CD4-positive, alpha-beta T cell treated with Interleukin-15 for 4 hours (primary cell): ENCODE data around the gene RPS27.

ENCODE experiments used
- DNase-seq: peaks from one replicate; pipeline ENCODE4 v3.0.0-alpha.2; 2020; ENCODE audit warnings: low spot score

RPS27 gene

DNA sequence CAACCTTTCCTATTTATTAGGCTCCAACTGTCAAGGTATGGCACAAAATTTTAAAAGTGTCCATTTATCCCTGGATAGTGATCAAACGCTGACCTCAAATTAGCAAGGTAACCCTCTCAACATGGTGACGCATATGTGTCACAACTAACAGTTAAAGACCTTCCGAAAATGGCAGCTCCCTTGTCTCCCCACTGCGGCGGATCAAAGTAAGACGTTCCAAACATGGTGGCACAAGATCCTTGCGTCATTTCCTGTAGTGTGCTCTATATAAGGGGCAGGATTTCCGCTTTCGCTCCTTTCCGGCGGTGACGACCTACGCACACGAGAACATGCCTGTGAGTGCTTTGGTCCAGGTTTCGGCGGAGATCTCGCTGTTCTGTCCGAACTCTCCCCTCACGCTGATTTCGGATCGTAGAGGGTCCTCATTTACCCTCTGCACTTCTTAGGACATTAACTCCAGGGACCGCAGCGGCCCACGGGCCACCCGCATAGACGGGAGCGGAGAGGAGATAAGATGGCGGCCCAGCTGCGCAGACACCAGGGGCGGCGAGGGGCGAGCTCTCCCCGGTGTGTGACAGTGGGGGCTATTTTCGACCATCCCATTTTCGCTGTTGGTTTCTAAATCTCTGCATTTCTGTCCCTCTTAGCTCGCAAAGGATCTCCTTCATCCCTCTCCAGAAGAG is at the start of gene RPS27:
Gene RPS27 (plus strand): TSS at position 295 of the 683 bp plus-strand sequence. CDS start 35 bp downstream, at position 330.
- DNase-seq = peak; percentile 96

DNA sequence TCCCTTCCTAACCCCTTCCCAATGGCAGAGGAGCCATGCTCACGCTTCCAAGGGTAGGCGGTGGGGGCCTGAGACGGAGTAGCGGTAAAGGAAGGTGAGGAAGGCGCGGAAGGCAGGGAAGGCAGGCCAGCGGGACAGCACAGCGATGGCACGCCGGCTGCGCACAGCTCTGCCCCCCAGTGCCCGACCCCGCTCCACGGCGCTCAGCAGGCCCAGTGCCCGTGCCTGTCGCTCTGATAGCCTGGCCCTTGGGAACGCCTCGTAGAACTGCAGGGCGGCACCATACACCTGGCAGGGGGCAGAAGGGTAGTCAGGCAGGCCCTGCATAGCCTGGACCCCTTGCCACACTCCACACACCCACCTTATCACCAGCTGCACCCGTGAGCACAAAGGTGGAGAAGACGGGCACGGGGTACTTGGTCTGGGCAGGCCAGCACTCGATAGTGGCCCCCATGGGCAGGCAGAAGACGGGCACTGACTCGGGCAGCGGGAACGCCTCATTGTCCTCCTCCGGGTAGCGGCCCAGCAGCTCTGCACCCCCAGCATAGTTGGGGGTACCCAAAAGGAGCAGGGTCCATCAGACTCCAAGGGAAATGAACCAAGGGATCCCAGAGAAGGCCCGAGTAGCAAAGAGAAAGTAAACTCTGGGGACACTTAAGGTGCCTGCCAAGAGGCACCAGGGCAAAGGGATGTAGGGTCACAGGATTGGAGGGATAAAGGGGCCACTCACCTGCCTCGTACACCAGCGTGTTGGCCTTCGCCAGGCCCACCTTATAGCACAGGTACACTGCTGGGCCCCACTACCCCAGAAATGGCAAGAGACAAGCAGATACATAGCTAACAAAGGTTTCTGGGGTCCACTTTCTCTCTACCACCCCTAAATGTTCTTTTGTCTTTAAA is 48.5 kb upstream of the RPS27 start:
- DNase-seq = no peak

DNA sequence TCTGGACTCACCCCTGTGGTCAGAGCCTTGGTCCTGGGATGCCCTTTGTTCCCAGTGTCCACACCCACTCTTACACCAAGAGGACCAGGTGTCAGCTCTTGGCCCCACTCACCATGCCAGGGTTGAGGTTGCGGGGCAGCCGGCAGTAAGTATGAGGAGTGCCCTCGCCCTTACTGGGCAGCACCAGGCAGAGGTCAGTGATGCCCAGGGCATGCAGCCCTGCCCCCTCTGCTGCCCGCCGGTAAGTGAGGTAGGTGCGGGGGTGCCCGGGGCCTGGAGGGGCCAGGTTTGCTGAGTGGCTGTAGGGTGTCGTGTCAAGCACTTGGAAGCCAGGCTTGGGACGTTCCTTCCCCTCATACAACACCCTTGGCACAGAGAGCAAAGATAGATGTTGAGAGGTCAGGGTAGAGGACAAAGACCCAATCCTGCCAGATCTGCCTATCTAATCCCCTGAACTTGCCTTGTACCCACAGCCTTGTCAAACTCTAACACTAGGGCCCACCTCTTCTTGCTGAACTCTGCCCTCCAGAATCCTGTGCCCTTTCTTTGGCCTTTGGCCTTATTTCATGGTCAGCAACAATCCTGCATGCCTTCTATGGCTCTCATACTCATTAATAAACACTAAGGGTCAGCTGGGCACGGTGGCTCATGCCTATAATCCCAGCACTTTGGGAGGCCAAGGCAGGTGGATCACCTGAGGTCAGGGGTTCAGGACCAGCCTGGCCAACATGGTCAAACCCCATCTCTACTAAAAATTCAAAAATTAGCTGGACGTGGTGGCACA is 47.6 kb upstream of the RPS27 start:
- no peak for DNase-seq

DNA sequence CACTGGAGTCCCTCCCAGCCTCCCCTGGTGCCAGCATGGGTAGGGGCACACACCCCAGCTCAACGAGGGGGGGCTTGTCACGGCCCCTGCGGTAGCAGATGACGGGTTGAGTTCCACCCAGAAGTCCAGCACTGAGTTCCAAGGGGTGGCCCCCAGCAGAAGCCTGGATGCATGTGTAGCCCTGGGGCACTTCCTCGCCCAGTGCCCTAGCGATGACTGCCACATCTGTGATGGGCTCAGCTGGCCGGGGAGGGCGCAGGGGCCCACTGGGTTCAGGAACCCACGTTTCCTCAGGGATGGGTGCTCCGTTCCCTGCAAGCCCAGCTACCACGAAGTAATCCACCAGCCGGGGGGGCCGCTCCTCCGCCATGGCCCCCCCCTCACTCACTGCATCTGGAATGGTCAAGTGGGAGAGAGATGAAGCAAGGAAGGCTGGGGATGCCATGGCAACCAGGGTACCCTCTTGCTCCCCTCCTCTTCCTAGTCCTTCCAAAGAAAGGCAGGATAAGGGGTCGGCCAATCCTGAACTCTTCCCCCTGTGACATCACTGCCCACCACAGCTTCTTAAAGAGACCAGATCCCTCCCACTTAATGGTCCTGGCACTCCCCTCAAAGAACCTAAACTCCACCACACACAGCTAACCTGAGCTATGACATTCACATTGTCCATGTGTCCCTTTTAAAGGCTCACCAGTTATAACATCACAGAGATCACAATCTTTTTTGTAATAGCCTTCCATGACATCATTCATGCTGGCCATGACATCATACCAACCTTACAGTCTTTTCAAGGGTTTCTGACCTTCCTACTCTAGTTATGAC is 46.3 kb upstream of the RPS27 start:
- no peak for DNase-seq

DNA sequence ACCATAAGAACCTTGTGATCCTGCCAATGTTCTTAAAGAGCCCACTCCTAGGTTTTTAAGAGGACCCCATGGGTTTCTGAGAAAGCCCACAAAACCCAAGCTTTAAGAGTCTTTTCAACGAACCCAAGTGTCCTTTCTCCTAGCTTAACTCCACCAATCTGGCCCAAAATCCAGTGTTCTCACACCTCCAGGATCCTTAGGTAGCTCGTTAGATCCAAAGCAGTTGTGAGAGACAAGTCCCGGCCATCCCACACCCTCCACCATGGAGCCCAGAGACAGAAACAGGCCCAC is 45.8 kb upstream of the RPS27 start:
- no peak for DNase-seq

DNA sequence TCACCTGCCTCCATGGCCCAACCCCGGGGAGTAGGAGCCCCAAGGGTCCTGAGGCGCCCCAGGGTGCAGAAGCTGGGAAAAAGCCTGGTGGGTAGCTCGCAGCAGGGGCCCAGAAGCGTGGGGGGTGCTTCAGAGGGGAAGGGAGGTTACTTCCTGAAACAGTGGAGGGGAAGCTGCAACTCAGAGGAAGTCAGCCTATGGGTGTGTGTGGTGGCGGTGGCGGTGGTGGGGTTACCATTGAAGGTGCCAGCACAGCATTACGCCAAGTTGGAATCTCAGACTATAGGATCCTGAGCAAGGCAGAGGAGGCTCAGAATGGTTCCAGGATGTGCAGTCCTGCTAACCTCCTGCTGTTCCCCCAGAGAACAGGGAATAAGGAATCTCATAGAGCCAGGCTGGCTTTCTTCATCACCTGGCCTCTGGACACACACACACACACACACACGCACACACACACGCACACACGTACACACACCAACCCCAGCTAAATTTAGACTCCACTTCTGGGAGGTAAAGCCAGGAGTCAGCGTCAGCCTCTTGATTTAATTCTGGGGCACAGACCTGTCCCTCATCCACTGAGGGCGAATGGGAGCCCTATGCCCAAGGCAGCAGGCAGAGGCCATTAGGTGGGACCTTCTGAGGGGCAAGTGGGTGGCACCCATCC is 45.3 kb upstream of the RPS27 start:
- DNase-seq = peak; percentile 81

DNA sequence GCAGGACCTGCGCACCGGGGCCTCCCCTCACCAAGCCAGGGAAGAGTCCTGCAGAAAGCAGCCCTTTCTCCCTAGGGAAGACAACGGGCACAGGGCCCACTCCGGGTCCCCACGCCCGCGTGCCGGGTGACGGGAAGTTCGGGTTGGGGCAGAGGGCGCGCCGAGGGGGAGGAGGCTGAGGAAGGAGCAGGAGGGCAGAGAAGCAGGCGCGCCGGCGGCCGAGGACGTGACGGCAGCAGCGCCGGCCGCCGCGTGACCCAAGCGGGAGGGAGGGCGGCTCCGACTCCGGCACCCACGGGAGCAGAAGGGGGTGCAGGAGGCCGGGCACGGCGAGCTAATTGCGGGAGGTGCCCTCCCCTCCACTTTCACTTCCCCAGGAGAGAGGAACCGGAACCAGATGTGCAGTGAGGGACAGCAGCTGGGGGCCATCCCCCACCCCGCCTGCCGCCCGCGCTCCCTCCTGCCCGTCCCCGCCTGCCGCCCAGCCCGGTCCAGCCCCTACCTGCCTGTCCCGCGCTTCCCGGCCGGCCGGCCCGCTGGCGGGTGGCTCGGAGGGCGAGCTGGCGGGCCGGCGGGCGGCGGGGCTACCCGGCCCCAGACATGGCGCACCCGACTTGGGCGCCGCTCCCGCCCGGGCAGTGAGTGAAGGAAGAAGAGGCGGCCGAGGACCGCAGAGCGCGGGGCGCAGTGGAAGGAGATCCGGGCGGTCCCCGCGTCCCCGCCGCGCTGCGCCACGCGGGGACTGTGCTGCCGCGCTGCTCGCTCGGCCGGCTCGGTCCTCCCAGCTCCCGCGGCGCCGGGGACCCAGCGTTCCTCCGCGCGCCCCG is 44.6 kb upstream of the RPS27 start:
- peak; percentile 69 for DNase-seq

DNA sequence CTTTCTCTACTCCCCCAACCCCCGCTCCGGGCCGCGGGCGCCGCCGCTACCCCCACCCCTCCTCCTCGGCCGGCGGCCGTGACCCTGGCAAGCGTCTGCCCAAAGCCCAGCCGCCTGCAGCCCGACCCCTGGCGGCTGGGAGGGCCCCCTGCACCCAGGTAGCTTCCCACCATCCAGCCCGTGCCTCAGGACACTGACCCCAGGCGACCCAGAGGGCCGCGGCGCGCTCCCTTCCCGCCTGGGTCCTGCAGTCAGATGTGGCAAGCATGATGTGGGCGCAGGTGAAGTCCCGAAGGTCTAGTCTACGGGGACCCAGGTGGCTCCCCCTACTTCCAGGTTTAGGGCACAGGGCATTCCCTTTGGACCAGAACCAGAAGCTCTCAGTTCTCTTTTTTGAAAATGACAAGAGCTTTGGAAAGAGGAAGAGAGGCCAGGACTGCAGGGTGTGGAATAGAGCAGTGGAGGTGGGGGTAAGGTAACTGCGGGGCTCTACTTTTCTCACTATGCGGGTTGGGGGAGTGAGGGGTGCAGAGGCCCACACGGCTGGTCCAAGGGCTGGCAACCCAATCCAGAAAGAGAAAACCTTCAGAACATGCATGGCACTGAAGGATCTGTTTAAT is 43.8 kb upstream of the RPS27 start, which contains the start of gene DENND4B:
Gene DENND4B (minus strand): TSS at position 97 of the 620 bp plus-strand sequence. CDS start 2,344 bp downstream, outside the sequence.
- peak; percentile 74 for DNase-seq

DNA sequence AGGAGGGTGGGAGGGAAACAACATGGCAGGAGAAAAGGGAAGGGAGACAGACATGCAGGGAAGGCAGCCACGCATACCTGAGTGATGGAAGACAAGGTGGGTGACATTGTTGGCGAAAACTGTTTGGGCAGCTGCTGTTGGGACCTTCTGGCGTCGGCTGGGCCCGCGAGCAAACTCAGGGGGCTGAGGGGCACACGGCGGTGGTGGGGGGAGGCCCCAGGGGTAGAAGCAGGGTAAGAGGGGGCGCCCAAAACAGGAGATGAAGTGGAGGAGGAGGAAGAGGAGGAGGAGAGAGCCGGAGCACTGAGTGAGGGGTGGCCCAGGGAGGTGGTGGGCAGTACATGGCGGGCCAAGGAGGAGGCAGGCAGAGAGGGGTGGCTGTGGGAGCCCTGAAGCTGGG is 39.4 kb upstream of the RPS27 start:
- DNase-seq = no peak

DNA sequence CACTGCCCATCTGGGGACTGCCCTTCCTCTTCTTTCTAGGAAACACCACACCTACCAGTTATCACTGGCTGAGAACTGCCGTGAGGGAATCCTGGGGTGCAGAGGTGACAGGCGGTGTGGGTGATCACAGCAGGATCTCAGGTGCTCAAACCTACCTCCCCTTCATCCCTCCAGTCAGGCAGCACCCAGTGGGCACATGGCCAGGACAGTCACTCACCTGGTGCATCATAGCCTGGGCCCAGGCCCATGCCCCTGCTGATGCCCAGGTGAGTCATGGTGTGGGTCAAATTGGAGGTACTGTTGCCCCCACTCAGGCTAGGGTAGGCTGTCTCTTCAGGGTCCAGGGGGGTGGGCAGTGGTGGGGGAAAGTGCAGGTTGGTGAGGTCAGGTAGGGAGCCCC is 38.8 kb upstream of the RPS27 start:
- no peak for DNase-seq

DNA sequence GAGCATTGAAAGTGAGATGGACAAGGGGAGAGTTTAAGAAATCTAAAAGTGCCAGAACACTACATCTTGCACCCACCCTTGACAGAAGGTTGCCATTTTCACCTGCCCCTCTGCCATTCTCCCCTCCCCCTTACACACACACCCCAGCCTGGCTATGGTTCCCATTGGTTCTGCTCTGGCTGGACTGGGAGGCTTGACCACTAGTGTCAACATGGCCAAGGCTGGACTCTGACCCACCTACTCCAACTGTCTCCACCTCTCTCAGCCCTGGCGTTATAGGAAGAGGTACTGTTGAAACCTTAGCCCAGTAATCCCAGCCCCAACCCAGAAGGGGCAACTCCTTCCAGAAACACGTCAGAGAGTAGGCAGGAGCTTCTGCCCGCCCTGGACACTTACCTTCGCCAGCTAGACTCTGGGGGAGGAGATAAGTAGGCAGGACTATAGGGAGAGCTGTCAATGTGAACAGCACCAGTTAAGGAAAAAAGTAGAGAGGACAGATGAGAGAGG is 36.6 kb upstream of the RPS27 start:
- DNase-seq = no peak

DNA sequence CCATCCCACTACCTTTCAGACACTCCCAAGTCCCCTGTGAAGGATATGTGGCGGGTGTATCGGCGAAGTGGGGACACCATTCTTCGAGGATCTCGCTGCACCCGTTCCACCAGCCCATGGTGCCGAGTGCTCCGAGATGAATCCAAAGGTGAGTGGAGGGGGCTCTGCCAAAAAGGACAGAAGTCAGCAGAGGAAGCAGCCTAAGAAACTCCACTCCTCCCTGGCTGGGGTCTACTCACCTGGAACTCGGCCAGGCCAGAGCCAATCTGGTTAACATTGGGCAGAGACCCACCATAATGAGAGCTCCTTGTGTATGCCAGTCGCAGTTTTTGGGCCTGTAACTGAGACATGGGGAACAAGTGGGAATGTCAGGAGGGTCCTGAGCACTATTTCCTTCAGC is 35.7 kb upstream of the RPS27 start:
- no peak for DNase-seq

DNA sequence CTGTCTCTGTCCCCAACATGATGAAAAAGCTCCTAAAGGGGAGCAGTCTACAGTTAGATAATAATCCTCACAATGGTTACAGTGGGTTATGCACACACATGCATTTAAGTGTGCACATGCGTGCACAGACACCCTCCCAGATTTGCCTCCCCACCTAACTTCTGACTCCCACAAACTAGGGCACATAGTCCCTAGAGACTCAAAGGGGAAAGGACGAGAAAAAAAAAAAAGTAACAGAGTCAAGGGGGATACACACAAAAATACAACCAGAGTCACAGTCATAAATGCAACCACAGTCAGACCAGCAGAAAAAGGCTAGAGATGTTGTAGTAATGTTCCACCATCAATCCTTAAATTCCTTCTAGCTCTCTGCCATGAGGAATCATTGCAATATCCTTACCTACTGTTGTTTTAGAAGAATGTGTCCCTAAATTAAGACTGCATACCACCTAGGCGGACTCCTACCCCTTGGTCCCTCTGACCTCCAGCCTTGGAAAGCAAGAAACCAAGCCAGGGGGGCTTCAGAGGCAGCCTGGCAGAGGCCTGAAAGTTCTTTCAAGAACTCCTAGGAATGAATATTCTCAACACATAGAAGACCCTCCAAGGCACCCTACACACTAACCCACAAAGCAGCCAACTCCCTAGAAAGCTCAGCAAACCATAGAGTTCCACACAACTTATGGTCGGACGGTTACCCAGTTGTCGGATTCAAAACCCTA is 33.4 kb upstream of the RPS27 start:
- DNase-seq = no peak

DNA sequence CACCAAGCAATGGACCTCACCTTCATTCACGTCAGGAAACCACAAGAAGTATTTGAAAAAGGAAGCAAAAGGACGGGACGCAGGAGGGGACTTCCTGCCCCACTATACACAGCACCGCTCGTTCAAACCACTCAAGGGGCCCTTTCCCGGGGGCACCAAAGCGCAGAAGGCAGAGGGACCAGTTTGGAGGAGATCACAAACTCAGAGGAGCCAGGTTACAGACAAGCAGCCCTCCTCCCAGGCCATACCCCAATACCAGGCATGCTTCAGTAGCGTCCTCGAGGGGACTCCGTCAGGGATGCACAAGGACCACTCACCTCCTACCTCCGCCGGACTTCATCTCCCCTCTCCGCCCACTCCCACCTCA is 32.8 kb upstream of the RPS27 start:
- DNase-seq = peak; percentile 39

DNA sequence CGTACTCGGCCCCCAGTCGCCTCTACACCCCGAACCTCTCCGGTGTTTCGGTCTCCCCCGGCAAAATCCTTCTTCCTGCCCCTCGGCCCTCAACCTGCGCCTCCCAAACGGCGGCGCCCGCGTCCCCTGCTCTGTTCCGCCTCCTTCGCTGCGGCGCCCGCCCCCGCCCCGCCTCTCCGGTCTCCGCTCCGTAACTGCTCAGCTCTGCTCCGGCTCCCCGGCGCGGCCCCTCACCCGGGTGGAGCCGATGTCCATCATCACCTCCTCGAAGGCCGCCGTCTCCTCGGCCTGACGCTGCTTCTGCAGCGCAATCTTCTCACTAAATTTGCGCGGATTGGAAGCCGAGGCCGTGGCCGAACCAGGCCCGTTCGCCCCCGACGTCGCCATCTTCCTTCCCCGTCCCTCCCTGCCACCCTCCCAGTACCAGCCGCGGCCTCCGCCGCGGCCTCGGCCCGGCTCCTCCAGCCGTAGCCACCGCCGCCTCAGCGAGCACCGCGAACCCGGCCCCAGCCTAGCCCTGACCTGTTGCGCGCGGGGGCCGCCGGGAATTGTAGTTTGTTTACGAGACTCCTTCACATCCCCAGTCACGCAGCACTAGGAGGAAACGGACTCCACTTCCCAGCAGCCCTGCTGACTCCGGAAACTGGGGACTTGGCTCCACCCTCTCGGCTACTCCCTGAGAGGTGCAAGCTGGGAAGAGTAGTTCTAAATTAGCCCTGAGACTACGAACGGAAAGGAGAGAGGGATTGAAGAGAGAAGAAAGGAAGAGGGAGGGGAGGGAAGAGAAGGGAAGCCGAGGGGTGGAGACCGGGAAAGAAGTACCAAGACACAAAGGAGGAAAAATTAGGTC is 32.2 kb upstream of the RPS27 start, which contains the start of gene CRTC2:
Gene CRTC2 (minus strand): TSS at position 502 of the 850 bp plus-strand sequence. CDS start 115 bp downstream, at position 387.
- DNase-seq = peak; percentile 97

DNA sequence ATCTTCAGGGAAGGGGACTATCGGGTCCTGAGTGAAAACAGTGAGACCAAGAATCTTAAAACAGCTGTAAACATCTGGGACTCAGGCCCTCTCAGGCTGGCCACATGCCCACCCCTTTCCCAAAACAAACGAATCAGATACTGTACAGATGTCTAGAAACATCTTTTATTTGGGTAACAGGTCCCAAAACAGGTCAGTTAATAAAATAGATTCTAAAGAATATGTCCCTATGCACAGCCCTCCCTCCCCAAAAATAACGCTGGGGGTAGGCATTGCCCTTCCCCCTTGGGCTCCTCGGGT is 31.7 kb upstream of the RPS27 start:
- no peak for DNase-seq

DNA sequence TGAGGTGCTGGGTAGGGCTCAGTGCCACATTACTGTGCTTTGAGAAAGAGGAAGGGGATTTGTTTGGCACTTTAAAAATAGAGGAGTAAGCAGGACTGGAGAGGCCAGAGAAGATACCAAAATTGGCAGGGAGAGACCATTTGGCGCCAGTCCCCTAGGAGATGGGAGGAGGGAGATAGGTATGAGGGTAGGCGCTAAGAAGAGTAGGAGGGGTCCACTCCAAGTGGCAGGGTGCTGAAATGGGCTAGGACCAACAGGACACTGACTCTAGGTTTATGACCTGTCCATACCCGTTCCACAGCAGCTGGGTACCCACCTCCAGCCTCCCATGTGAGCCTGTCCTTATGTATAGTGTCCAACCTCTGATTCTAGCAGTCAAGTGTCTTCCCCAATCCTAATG is 31.1 kb upstream of the RPS27 start:
- DNase-seq = no peak

DNA sequence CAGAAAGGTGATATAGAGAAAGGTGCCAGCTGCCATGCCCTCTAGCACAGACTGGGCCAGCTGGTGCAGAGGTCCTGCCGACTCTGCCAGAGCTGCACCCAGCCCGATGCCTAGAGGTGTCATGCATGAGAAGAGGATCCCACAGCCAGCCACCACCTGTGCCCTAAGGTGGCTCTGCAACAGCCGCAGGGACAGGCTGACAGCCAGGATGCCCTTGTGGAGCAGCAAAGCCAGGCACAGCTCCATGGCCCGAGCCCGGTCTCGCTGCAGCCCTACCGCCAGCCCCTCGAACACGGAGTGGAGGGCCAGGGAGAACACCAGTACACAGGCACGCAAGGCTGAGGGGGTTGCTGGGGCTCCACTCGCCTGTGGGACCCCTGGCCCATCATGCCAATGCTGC is 30.4 kb upstream of the RPS27 start:
- DNase-seq = no peak
